ENCODE data around the gene PLD4. TPM values are rescaled to one million over a fixed set of nuclear protein-coding genes. Genes with fewer than 3 reads are reported as not detected.

Gene PLD4
- total RNA-seq, 4 donors from 2014 or later = under 0.01 to 0.42 (median 0.31) TPM; not detected in 1

- no peak overlapping the region for H3K4me3 ChIP-seq
- no peaks in the 10 kb centered on the region for H3K27me3 ChIP-seq
- H3K9me3 ChIP-seq = no peaks in the 10 kb centered on the region
- peak overlapping the region in 1 of 4 donors; percentile 25 for H3K27ac ChIP-seq
- no peak for ATAC-seq
- peaks cover 0 to 18% of the 10 kb centered on the region in 2 donors for H3K36me3 ChIP-seq
- 74% methylated on average over 9 of the region's 30 CpGs; no CpG with 5 or more reads in 1 of the 2 donors for WGBS, 2 donors (ENCODE audit: low coverage in 1 of 2)
- TF ChIP-seq POLR2A (IDR thresholded peaks at IDR 0.05) = no peak
- TF ChIP-seq EP300 (IDR thresholded peaks at IDR 0.05) = no peak
- TF ChIP-seq POLR2AphosphoS5 (IDR thresholded peaks at IDR 0.05) = no peak
- no peak for TF ChIP-seq CTCF (IDR thresholded peaks at IDR 0.05)
- H3K4me1 ChIP-seq = peaks cover 0 to 27% (median 0%) of the 10 kb centered on the region in 3 donors
Measured at GRCh38 chr14:104894331-104895206, 30.1 kb upstream of the PLD4 start.

- H3K27ac ChIP-seq = peak overlapping the region in 2 of 4 donors; percentile 1 to 25
- H3K9me3 ChIP-seq = no peaks in the 10 kb centered on the region
- ATAC-seq = no peak
- no peak for TF ChIP-seq EP300 (IDR thresholded peaks at IDR 0.05)
- TF ChIP-seq POLR2A (IDR thresholded peaks at IDR 0.05) = no peak
- no peak for TF ChIP-seq POLR2AphosphoS5 (IDR thresholded peaks at IDR 0.05)
- no peak for TF ChIP-seq CTCF (IDR thresholded peaks at IDR 0.05)
- peaks cover 0 to 27% (median 0%) of the 10 kb centered on the region in 3 donors for H3K4me1 ChIP-seq
- H3K27me3 ChIP-seq = no peaks in the 10 kb centered on the region
- H3K36me3 ChIP-seq = peaks cover 0 to 17% of the 10 kb centered on the region in 2 donors
- WGBS, 2 donors (ENCODE audit: low coverage in 1 of 2) = 80% methylated on average over 1 of the region's 9 CpGs; no CpG with 5 or more reads in 1 of the 2 donors
- H3K4me3 ChIP-seq = no peak overlapping the region
Measured at GRCh38 chr14:104895207-104895785, 29.4 kb upstream of the PLD4 start.

DNA sequence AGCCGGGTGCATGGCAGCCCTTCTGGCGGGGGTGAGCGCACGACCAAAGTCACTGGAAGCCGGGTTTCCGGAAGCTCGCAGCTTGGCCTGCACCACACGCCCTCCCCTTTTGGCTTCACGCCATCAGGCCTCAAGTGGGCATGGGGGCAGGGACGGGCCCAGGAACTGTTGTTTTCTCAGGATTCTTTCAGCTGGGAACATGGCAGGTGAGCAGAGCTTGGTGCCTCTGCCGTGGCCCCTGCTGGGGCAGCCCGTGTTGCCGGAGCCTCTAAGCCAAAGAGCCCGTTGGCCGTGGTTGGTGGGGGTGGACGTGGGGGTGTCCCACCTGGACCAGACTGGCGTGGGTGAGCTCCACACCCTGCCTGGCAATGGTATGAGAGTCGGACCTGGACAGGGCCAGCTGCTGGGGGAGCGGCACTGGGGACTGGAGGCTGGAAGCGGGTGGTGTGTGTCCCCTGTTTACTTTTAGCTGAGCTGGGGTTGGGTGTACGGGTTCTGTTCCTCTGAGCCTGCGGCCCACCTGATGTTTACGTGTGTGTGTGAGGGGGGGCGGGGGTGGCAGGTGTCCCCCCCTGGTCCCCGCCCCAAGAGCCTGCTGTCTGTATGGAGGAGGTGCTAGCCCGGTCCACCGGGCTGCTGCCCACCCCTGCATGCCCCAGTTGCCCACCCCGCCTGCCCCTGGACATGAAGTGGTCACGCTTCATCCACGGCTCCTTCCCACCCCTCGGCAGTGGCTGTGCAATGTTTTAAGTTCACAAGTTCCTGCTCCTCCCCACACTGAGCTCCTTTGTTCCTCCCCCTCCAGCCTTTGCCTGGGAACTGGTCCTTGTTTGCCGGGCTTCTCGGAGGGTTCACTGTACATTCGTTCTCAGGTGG lies 28.7 kb upstream of the PLD4 start:
- no peaks in the 10 kb centered on the region for H3K27me3 ChIP-seq
- TF ChIP-seq POLR2AphosphoS5 (IDR thresholded peaks at IDR 0.05) (no peak), EP300 (IDR thresholded peaks at IDR 0.05) (no peak), CTCF (IDR thresholded peaks at IDR 0.05) (no peak), POLR2A (IDR thresholded peaks at IDR 0.05) (no peak)
- H3K4me3 ChIP-seq = no peak overlapping the region
- H3K4me1 ChIP-seq = peaks cover 0 to 27% (median 0%) of the 10 kb centered on the region in 3 donors
- peaks cover 0 to 17% of the 10 kb centered on the region in 2 donors for H3K36me3 ChIP-seq
- no peak for ATAC-seq
- H3K9me3 ChIP-seq = no peaks in the 10 kb centered on the region
- WGBS, 2 donors (ENCODE audit: low coverage in 1 of 2) = 37 to 71% methylated on average over 9 to 11 of the region's 34 CpGs
- H3K27ac ChIP-seq = peak overlapping the region in 2 of 4 donors; percentile 1 to 6

DNA sequence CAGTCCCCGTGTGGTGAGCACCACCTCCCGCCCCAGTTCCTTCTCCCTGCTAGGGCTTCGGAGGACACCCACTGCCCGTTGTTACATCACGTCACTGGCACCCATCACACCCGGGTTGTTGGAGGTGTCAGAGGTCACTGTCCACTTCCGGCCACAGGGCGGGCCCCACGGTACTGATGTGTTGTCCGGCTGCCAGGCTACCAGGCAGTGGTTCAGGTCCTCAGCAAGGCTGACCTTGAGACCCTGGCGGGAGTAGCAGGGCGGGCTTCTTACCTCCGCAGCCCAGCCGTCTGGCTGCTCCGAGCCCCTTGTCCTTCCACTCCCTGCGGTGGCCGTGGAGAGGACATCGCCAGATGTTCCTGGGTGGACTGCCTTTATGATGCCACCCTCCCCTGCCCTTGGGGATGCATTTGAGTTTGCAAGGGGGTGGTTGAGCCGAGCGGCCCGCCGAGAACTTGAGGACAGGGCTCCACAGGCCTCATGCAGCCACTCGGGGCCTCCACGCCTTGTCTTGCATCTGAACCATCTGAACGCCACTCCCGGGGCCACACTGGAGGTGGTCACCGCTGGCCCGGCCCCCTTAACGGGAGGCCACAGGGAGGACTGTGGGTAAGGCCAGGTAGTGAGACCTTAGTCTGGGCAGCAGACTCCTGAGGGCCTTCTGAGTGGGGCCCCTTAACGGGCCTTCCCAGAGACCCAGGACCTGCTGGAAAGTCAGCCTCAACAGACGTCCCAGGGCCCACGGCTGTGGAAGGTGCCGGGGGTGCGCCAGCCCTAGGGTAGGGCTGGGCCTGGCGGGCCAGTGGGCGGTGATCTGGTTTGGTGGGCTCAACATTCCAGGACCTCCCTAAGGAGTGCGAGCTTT lies 27.1 kb upstream of the PLD4 start:
- no peak for ATAC-seq
- H3K4me3 ChIP-seq = no peak overlapping the region
- no peaks in the 10 kb centered on the region for H3K9me3 ChIP-seq
- no peaks in the 10 kb centered on the region for H3K27me3 ChIP-seq
- WGBS, 2 donors (ENCODE audit: low coverage in 1 of 2) = 68% methylated on average over 4 of the region's 37 CpGs; no CpG with 5 or more reads in 1 of the 2 donors
- H3K4me1 ChIP-seq = peaks cover 0 to 27% (median 0%) of the 10 kb centered on the region in 3 donors
- no peak for TF ChIP-seq CTCF (IDR thresholded peaks at IDR 0.05)
- no peak for TF ChIP-seq POLR2AphosphoS5 (IDR thresholded peaks at IDR 0.05)
- no peak for TF ChIP-seq EP300 (IDR thresholded peaks at IDR 0.05)
- TF ChIP-seq POLR2A (IDR thresholded peaks at IDR 0.05) = no peak
- H3K27ac ChIP-seq = no peak overlapping the region
- H3K36me3 ChIP-seq = peaks cover 0 to 17% of the 10 kb centered on the region in 2 donors

Measured in gastroesophageal sphincter (tissue), 4 donors.